ENCODE results near the gene ZNF764.
"Not testable (repeated sequence)": the region's sequence is repeated elsewhere in the genome, so short reads cannot be mapped to it uniquely, and the experiment has no call there.

The ZNF764 gene

GRCh38 chr16:30540916-30541464 is 17.2 kb downstream of the ZNF764 start:
- H2BK5ac ChIP-seq (ENCODE audit: low read depth, low read length, poor library complexity, severe bottlenecking); H3K36me3 ChIP-seq (ENCODE audit: control insufficient read depth in 1 of 2, insufficient read depth in 2 of 2, low read depth in 1 of 2, low read length in 2 of 2): not testable (repeated sequence)

GRCh38 chr16:30539986-30540526 is 18.1 kb downstream of the ZNF764 start:
- H3K9me3 ChIP-seq (ENCODE audit: control insufficient read depth, low read length); H2BK5ac ChIP-seq (ENCODE audit: low read depth, low read length, poor library complexity, severe bottlenecking); H3K36me3 ChIP-seq (ENCODE audit: control insufficient read depth in 1 of 2, insufficient read depth in 2 of 2, low read depth in 1 of 2, low read length in 2 of 2); H3K4me3 ChIP-seq (ENCODE audit: insufficient read depth in 1 of 2, low read depth in 1 of 2, low read length in 2 of 2); H3K79me1 ChIP-seq (replicated peaks; ENCODE audit: low read length, poor library complexity, severe bottlenecking); H2BK12ac ChIP-seq (ENCODE audit: low read length in 2 of 2); H4K91ac ChIP-seq (ENCODE audit: low read length); H3K4ac ChIP-seq (ENCODE audit: low read depth in 1 of 2, low read length in 2 of 2); H3K27ac ChIP-seq (ENCODE audit: low read length, poor library complexity, severe bottlenecking); H2BK120ac ChIP-seq (ENCODE audit: low read depth, low read length); H3K23ac ChIP-seq (ENCODE audit: low read length in 2 of 2); H3K27me3 ChIP-seq (ENCODE audit: control insufficient read depth in 1 of 2, insufficient read depth in 1 of 2, low read length in 2 of 2); H3K4me2 ChIP-seq (ENCODE audit: low read length, poor library complexity, severe bottlenecking); H2AFZ ChIP-seq (ENCODE audit: low read depth, low read length); H3K14ac ChIP-seq (ENCODE audit: low read length in 2 of 2); DNase-seq; H3K9ac ChIP-seq (ENCODE audit: low read length); H3K18ac ChIP-seq (ENCODE audit: low read depth in 1 of 2, low read length in 2 of 2); H4K8ac ChIP-seq (ENCODE audit: low read length): not testable (repeated sequence)
- peak overlapping the region; percentile 67 for H2AK5ac ChIP-seq (ENCODE audit: low read length, severe bottlenecking)
- WGBS: 96% methylated on average over 13 of the region's 13 CpGs
- H3K4me1 ChIP-seq (ENCODE audit: control insufficient read depth, insufficient read depth, low read depth, low read length): peaks cover 12% of the 10 kb centered on the region
- peak overlapping the region; percentile 28 for H2BK15ac ChIP-seq (ENCODE audit: low read depth, poor library complexity, severe bottlenecking)

More at GRCh38 chr16:30540916-30541464, 17.2 kb downstream of the ZNF764 start:
- not testable (repeated sequence) for H3K4me1 ChIP-seq (ENCODE audit: control insufficient read depth, insufficient read depth, low read depth, low read length); H3K4me3 ChIP-seq (ENCODE audit: insufficient read depth in 1 of 2, low read depth in 1 of 2, low read length in 2 of 2); H2AFZ ChIP-seq (ENCODE audit: low read depth, low read length); H3K79me1 ChIP-seq (replicated peaks; ENCODE audit: low read length, poor library complexity, severe bottlenecking); H2BK12ac ChIP-seq (ENCODE audit: low read length in 2 of 2); H4K8ac ChIP-seq (ENCODE audit: low read length); H2BK120ac ChIP-seq (ENCODE audit: low read depth, low read length); H3K23ac ChIP-seq (ENCODE audit: low read length in 2 of 2); H3K9me3 ChIP-seq (ENCODE audit: control insufficient read depth, low read length); H4K91ac ChIP-seq (ENCODE audit: low read length); H3K4me2 ChIP-seq (ENCODE audit: low read length, poor library complexity, severe bottlenecking); H2BK15ac ChIP-seq (ENCODE audit: low read depth, poor library complexity, severe bottlenecking); H3K4ac ChIP-seq (ENCODE audit: low read depth in 1 of 2, low read length in 2 of 2); H3K27me3 ChIP-seq (ENCODE audit: control insufficient read depth in 1 of 2, insufficient read depth in 1 of 2, low read length in 2 of 2); H3K18ac ChIP-seq (ENCODE audit: low read depth in 1 of 2, low read length in 2 of 2); DNase-seq; H3K14ac ChIP-seq (ENCODE audit: low read length in 2 of 2)
- Histone ChIP-seq H3K27ac (ENCODE audit: low read length, poor library complexity, severe bottlenecking) (peak overlapping the region; percentile 85), H2AK5ac (ENCODE audit: low read length, severe bottlenecking) (peak overlapping the region; percentile 62), H3K9ac (ENCODE audit: low read length) (peak overlapping the region; percentile 68)
- WGBS: 81% methylated on average over 9 of the region's 9 CpGs

GRCh38 chr16:30539000-30539964 is 18.9 kb downstream of the ZNF764 start:
- Histone ChIP-seq H3K9ac (ENCODE audit: low read length) (no peak overlapping the region), H3K79me1 (replicated peaks; ENCODE audit: low read length, poor library complexity, severe bottlenecking) (peaks cover 8% of the 10 kb centered on the region), H3K36me3 (ENCODE audit: control insufficient read depth in 1 of 2, insufficient read depth in 2 of 2, low read depth in 1 of 2, low read length in 2 of 2) (no peaks in the 10 kb centered on the region), H3K9me3 (ENCODE audit: control insufficient read depth, low read length) (no peaks in the 10 kb centered on the region), H3K4me1 (ENCODE audit: control insufficient read depth, insufficient read depth, low read depth, low read length) (peaks cover 17% of the 10 kb centered on the region), H3K4me3 (ENCODE audit: insufficient read depth in 1 of 2, low read depth in 1 of 2, low read length in 2 of 2) (no peak overlapping the region), H2AFZ (ENCODE audit: low read depth, low read length) (no peak overlapping the region), H3K4me2 (ENCODE audit: low read length, poor library complexity, severe bottlenecking) (no peak overlapping the region), H2BK5ac (ENCODE audit: low read depth, low read length, poor library complexity, severe bottlenecking) (no peak overlapping the region), H3K14ac (ENCODE audit: low read length in 2 of 2) (no peak overlapping the region), H2BK12ac (ENCODE audit: low read length in 2 of 2) (peak overlapping the region in 1 of 2 experiments; percentile 15), H4K8ac (ENCODE audit: low read length) (no peak overlapping the region), H3K27ac (ENCODE audit: low read length, poor library complexity, severe bottlenecking) (no peak overlapping the region), H3K23ac (ENCODE audit: low read length in 2 of 2) (no peak overlapping the region), H2BK120ac (ENCODE audit: low read depth, low read length) (no peak overlapping the region), H2BK15ac (ENCODE audit: low read depth, poor library complexity, severe bottlenecking) (peak overlapping the region; percentile 28), H3K27me3 (ENCODE audit: control insufficient read depth in 1 of 2, insufficient read depth in 1 of 2, low read length in 2 of 2) (no peaks in the 10 kb centered on the region), H3K18ac (ENCODE audit: low read depth in 1 of 2, low read length in 2 of 2) (no peak overlapping the region), H3K4ac (ENCODE audit: low read depth in 1 of 2, low read length in 2 of 2) (no peak overlapping the region), H2AK5ac (ENCODE audit: low read length, severe bottlenecking) (peak overlapping the region; percentile 67), H4K91ac (ENCODE audit: low read length) (no peak overlapping the region)
- 90% methylated on average over 8 of the region's 8 CpGs for WGBS
- no peak for DNase-seq

GRCh38 chr16:30536391-30537024 is 21.7 kb downstream of the ZNF764 start:
- DNase-seq; H4K91ac ChIP-seq (ENCODE audit: low read length); H2BK12ac ChIP-seq (ENCODE audit: low read length in 2 of 2); H3K14ac ChIP-seq (ENCODE audit: low read length in 2 of 2); H2BK15ac ChIP-seq (ENCODE audit: low read depth, poor library complexity, severe bottlenecking); H2BK5ac ChIP-seq (ENCODE audit: low read depth, low read length, poor library complexity, severe bottlenecking); H3K4me3 ChIP-seq (ENCODE audit: insufficient read depth in 1 of 2, low read depth in 1 of 2, low read length in 2 of 2); H4K8ac ChIP-seq (ENCODE audit: low read length); H2BK120ac ChIP-seq (ENCODE audit: low read depth, low read length); H3K18ac ChIP-seq (ENCODE audit: low read depth in 1 of 2, low read length in 2 of 2); H3K27me3 ChIP-seq (ENCODE audit: control insufficient read depth in 1 of 2, insufficient read depth in 1 of 2, low read length in 2 of 2); H2AFZ ChIP-seq (ENCODE audit: low read depth, low read length); H3K4me2 ChIP-seq (ENCODE audit: low read length, poor library complexity, severe bottlenecking); H3K9me3 ChIP-seq (ENCODE audit: control insufficient read depth, low read length); H2AK5ac ChIP-seq (ENCODE audit: low read length, severe bottlenecking); H3K23ac ChIP-seq (ENCODE audit: low read length in 2 of 2); H3K27ac ChIP-seq (ENCODE audit: low read length, poor library complexity, severe bottlenecking); H3K4ac ChIP-seq (ENCODE audit: low read depth in 1 of 2, low read length in 2 of 2): not testable (repeated sequence)
- peak overlapping the region; percentile 97 for H3K9ac ChIP-seq (ENCODE audit: low read length)
- peaks cover 12% of the 10 kb centered on the region in 2 experiments for H3K36me3 ChIP-seq (ENCODE audit: control insufficient read depth in 1 of 2, insufficient read depth in 2 of 2, low read depth in 1 of 2, low read length in 2 of 2)
- peaks cover 20% of the 10 kb centered on the region for H3K4me1 ChIP-seq (ENCODE audit: control insufficient read depth, insufficient read depth, low read depth, low read length)
- WGBS: 97% methylated on average over 13 of the region's 13 CpGs
- peaks cover 18% of the 10 kb centered on the region for H3K79me1 ChIP-seq (replicated peaks; ENCODE audit: low read length, poor library complexity, severe bottlenecking)

All from mesenchymal stem cell (in vitro differentiated cells and primary cell).